DMS53 (cell line): ENCODE measurements around the gene FUOM.

ENCODE experiments used
- DNase-seq: peaks from one replicate; lab custom pipeline; 2025; lab: John Stamatoyannopoulos, UW

The FUOM gene

DNA sequence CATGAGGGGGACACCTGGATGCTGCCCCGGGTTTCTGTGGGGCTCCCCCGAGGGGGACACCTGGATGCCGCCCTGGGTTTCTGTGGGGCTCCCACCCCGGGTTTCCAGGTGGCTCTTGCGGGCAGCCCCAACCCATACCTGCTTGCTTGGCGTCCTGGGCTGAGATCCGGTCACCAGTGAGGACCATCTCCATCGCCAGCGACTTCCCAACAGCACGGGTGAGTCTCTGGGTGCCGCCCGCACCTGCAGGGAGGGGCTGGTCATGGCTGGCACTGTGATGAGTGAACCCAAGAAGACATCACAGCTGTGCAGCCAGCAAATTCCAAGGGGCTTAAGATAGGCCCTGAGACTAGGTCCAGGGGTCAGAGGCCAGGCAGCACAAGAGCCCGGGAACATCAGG is 8.9 kb upstream of the FUOM start:
- DNase-seq, result no peak

DNA sequence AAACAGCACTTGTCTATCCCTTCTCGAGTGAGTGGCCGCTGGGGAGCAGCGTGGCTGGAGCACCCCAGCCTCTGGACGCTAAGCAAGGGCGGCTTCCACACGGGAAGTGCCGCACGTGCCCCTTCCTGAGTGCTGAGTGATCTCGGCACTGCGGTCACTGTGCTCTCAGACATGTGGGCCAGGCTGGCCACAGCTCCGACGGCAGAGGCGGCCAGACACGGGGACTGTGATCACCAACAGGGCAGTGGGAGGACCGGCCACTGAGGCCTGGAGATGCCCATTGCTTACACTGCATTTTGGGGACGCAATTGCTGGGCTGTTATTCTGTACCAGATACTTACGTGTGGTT is 8.3 kb upstream of the FUOM start:
- DNase-seq, result no peak

DNA sequence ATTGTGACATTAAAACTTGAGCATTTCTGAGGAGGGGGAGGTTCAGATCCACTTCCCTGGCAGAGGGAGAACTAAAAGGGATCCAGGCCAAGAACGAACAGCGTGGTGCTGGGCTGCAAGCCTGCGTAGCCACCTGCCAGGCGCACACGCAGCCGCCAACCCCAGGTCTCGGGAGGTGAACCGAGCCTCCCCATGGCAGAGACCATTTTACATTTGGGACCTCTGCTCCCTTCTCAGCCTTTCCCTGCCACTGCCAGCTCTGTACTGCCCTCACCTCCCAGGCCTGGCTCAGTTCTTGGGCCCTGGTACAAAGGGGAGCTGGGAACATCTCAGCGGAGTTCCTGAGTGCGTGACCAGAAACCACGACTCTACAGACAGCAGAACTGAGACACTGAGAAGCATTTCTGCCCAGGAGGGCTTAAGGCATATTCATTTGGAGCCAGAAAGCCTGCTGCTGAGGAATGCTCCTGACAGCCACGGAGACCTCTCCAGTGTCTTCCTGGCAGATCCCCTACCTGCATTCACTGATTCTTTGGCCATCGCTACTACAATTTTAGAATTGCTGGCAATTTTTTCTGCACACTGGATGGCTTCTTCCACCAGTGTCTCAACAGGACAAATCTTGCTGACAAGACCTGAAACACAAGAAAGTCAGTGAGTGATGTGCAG is 7.8 kb upstream of the FUOM start:
- no peak for DNase-seq

DNA sequence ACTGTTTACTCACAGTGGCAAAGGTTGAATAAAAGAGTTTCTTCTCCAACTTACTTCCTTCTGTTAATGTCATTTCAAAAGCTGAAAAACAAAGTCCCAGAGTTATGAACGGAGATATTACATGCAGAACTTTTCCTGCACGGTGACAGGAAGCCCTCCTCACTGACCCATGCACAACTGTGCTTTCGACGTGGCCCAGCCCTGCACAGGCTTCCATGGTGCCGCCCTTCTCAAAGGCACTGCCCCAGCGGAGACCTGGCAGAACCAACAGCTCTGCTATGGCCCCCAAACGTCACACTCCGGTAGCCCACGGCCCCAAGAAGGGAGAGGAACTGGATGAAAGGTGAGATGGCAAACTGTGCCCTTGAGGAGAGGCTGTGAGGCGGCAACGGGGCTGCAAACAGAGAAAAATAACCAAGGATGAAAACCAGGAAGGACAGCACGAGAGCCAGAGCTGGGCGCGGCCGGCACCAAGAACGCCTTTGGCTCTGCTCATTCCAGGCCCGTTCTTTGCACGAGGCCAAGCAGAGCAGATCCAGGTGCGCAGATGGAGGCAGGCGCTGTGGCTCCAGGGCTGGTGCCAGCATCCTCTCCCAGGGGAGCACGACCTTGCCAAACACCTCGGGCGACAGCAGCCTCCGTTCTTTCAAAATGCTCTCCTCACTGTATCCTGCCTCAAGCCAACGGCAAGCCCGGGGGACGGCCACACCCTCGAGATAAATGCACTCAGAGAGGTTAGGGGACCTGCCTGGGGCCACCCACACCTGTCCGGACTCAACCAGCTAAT is 7.0 kb upstream of the FUOM start:
- DNase-seq, result no peak

GRCh38 chr10:133362846-133363245 is 5.0 kb upstream of the FUOM start:
- no peak for DNase-seq

DNA sequence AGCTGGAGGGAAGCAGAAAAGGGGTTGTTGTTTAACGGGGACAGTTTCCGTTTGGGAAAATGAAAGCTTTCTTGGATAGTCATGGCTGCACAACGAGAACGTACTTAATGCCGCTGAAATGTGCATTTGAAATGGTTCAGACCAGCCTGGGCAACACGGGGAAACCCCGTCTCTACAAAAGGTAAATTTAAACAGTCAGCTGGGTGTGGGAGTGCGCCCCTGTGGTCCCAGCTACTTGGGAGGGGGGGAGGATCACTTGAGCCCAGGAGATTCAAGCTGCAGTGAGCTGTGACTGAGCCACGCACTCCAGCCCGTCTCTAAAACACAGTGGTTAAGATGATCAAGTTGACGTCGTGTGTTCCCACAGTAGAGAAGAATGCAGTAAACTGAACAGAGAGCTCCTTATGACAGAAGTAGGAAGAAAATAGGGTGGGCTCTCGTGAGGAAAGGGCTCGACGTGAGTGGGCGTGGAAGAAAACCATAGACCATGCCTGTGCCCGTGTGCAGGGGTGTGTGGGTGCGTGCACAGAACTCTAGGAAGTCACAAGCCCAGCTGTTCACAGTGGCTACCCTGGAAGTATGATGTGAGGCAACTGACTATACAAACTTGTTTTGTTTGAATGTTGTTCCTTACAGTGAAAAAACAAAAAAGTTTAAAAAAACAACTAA is 4.1 kb upstream of the FUOM start:
- no peak for DNase-seq

DNA sequence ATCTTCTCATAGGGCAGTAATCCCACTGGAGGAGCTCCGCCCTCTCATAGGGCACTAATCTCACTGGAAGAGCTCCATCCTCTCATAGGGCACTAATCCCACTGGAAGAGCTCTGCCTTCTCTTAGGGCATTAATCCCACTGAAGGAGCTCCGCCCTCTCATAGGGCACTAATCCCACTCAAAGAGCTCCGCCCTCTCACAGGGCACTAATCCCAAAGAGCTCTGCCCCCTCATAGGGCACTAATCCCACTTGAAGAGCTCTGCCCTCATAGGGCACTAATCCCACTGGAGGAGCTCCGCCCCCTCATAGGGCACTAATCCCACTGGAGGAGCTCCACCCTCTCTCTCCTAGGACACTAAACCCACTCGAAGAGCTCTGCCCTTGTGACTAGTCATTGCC is 3.4 kb upstream of the FUOM start:
- DNase-seq, result no peak

GRCh38 chr10:133359972-133360610 is 2.3 kb upstream of the FUOM start:
- no peak for DNase-seq

DNA sequence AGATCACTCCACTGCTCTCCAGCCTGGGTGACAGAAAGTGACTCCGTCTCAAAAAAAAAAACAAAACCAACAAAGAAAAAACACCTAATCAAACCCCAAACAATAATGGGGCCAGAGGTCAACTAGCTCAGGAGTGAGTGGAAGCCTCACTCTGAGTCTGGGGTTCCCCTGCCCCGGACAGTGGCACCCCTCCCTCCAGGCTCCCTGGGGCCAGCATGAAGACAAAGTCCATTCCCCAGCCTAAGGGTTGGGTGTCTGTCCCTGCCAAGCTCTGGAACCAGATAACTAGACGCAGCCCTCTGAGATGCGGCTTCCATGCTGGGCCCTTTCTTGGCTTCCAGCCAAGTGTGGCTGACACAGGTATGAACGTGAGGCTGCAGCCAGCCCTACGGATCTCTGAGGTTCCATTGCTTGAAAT is 1.7 kb upstream of the FUOM start:
- DNase-seq, result peak; percentile 78

DNA sequence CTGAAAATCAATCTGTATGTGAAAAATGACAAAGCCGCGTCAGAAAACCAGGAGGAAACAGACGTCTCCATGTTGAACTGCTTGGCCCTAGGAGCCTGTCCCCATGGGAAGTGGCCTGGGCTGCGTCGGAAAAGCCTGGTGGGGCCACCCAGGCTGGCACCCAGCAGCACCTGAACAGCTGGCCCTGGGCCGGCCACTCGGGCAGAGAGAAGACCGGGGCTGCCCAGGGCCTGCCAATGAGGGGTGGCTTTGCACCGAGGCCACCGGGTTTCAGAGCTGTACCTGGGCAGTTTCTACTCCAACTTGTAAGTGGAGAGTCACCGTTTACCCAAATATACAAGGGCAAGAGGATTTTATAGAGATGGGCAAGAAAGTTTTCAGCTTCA is 1.1 kb upstream of the FUOM start:
- DNase-seq, result no peak

DNA sequence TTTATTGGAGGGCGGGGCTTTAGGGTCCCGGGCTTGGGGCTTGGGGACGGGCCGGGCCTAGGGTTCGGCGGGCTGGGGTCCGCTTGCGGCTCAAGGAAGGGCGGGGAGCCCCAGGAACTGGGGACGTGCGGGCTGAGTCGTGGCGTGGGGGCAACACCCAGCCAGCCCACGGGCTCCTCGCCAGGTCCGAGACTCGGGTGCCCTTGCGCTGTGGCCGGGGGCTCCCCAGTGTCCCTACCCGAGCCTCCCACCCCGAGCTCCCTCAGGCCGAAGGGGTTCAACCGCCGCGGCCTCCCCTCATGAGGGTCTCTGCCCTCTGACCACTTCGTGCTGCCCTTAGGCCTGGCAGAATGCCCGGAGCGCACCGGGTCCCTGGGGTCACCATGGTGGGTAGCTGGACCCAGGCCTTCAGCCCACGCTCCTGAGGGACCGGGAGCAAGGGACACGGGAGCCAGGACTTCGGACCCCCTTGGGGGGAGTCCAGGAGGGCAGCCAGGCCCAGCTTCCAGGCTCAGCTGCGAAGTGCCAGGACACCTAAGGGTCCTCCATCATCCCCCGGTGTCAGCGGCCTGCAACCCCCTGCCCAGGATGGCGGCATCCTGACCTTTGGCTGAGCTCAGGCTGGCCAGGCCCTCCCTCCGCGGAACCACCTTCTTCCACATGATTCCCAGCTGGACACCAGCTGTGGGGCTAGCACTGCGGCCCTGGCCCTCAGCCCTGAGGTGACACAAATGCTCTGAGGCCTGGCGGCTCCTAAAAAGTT is 524 bp upstream of the FUOM start:
- DNase-seq, result no peak

DNA sequence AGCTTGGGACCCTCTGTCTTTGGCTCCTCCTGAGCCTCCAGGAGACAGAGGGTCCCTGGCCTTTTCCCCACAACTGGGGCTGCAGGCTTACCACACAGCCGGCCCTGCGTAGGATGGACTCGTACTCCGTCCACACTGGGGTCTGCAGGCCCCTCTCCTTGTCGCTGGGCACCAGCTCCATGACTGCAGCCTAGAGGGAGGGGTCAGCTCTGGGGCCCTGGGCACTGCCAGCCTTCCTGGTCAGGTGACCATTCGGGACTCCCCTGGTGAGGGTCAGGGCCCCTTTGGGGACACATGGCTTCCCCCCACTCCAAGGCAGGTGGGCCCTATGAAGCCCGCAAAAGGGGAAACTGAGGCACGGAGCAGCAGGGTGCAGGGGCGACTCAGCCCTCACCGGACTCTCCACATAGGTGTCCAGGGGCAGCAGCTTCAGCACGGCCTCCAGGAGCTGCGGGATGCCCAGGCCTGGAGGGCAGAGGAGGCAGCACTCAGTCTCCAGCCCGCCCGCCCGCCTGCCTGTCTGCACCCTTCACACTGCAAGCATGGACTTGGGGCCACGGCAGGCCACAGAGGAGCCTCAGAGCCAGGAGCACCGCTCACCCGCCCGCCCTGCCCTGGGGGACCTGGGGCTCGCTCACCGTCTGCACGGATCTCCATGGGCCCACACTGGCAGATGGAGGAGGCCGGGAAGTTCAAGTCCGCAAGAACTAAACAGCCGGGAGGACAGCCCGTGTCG is 1.1 kb downstream of the FUOM start:
- peak; percentile 67 for DNase-seq

- no peak for DNase-seq
Observed at GRCh38 chr10:133355991-133356390, 1.8 kb downstream of the FUOM start.

DNA sequence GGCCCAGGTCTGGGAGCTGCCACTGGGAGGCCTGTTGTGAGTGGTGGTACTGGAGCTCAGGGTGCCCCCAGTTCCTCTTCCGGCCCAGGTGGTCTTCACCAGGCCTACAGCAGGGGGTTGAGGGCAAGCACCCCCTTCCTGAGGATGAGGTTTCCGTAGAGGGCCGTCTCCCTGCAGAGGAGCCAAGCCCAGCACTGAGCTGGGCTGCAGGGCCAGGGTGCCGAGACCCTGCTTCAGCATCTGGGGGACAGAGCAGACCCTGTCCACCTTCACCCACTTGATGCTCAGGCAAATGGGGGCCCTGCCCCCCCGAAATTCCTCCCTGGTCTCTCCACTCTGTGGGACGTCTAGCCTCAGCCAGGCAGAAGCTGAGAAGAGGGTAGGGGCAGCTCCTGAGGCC is 2.6 kb downstream of the FUOM start:
- no peak for DNase-seq

DNA sequence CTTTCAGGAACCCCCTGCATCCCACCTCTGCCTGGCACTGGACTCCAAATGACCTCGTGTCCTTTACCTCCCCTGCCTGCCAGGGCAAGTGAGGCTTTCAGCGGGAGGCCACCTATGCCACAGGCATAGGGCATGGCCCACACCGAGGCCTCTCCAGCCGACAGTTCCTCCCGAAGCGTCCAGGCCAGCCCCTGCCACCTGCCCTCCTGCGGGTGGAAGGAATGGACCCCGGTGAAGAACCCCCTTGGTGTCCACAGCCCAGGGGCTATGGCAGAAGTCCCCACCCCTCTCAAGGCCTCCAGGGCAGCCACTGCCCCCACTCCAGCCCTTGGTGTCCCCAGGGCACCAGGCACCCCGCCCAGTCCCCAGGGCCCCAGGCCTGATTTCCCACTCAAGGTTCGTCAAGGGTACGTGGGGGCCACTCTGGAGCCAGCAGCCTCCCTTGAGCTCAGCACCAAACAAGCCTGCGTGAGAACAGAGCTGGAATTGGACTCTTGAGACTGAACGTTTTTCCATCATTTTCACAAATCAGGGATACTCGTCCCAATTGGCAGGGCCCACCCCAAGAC is 3.1 kb downstream of the FUOM start:
- DNase-seq, result no peak

DNA sequence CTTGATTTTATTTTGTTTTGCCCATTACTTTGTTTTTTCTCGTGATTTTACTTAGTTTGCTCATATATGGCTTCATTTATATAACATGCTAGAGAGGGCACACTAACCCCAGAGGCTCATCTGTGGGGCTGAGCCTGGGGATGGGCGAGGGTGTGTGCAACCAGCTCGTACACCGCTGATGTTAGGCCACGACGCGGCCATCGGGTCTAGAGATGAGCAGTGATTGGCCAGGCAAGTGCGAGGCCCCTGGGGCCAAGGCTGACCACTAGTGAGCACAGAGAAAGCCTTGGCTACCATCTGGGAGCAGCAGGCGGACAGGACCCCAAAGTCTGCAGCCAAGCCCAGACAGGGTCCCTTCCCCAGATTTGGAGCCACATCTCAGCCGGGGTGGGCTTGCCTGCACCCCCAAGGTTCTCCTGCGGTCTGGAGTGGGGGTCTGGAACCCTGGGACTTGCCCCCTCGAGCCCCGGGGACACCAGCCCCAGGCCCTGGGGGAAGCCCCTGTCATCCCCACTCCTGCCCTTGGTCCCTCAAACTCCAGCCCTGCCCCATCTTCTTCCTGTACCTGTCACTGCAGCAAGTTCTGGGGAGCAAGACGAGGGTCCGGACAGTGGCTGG is 3.7 kb downstream of the FUOM start:
- DNase-seq, result no peak

DNA sequence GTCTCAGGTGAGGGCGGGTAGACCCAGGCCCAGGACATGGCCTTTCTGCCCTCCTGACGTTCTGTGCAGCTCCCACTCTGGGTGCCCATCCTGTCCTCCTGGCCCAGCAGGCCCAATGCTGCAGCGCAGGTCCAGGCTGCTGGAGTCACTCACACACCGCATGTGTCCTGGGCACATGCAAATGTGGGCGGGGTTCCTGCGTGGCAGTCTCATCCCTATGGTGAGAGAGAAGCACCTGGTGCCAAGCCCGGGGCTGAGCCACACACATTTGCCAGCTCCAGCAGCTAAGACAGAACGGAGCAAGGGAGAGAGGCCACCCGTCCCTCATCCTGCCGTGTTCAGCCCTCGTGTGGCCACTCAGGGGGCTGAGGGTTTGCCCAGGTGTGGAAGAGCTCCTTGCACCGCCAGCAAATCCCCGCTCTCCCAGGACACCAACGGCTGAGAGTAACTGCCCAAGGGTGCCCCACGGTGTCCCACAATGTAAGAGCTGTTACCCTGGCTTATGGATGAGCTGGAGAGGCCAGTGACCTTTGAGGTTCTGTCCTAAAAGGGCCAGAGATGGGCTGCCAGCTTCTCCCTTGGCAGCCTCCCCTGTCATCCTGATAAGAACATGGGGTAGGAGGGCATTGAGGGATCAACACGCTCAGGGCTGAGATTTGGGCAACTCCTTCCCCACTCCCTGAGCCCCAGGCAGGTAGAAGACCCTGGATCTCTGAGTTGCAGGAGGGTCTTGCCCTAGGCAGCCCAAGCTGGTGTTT is 4.4 kb downstream of the FUOM start:
- peak; percentile 43 for DNase-seq

- no peak for DNase-seq
Observed at GRCh38 chr10:133351408-133352318, 6.2 kb downstream of the FUOM start.

DNA sequence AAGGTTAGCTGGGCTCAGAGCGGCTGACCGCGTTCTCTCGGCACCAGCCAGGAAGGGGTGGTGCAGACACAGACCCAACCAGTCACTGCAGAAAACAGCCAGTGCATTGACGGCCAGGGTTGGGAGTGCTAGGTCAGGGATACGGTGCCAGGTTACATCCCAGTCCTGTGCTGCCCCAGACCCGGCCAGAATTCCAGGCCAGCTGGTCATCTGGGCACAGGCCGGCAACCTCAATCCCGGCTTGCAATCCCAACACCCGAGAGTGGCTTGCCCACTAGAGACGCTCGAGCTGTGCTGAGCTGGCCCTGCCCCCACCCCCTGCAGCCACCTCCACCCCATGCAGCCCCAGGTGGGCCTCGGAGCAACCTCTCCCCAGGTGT is 6.9 kb downstream of the FUOM start:
- DNase-seq, result no peak
